Measurements from ENCODE around the gene SNAI1. TPM values are rescaled to one million over a fixed set of nuclear protein-coding genes. Genes with fewer than 3 reads are reported as not detected.
"Not testable (repeated sequence)": the region's sequence is repeated elsewhere in the genome, so short reads cannot be mapped to it uniquely, and the experiment has no call there.

The SNAI1 gene
- total and polyA plus RNA-seq, 3 experiments from 2014 or later: 0.42 to 0.60 (median 0.49) TPM

- Mint-ChIP-seq H3K9me3 (no peaks in the 10 kb centered on the region), H3K36me3 (no peaks in the 10 kb centered on the region), H3K4me3 (no peak overlapping the region), H3K27me3 (peaks cover 0 to 5% of the 10 kb centered on the region in 2 donors), H3K4me1 (no peaks in the 10 kb centered on the region), H3K27ac (no peak overlapping the region)
- Histone ChIP-seq H3K9me3 (ENCODE audit: low read length) (no peaks in the 10 kb centered on the region), H3K27ac (ENCODE audit: low read depth, low read length) (no peak overlapping the region), H3K4me1 (ENCODE audit: insufficient read depth, low read length) (no peaks in the 10 kb centered on the region), H3K36me3 (ENCODE audit: insufficient read depth, low read length) (no peaks in the 10 kb centered on the region), H3K27me3 (ENCODE audit: insufficient read depth, low read length, poor library complexity, severe bottlenecking) (no peaks in the 10 kb centered on the region), H3K4me3 (ENCODE audit: low read length) (no peak overlapping the region)
- POLR2A ChIA-PET: no interaction called here
- CTCF ChIA-PET: interaction anchor here (2.1 kb wide), 1 partner anchor 10 kb away, joined by 6 read pairs; no protein-coding TSS in a partner anchor
- DNase-seq: no peak
These were observed 13.5 kb upstream of the SNAI1 start for GRCh38 chr20:49969234-49969633.

- Mint-ChIP-seq H3K9me3 (no peaks in the 10 kb centered on the region), H3K27me3 (peaks cover 0 to 5% of the 10 kb centered on the region in 2 donors)
These were observed 12.8 kb upstream of the SNAI1 start for GRCh38 chr20:49969946-49970345.

GRCh38 chr20:49970498-49970897 is 12.3 kb upstream of the SNAI1 start:
- Histone ChIP-seq H3K4me1 (ENCODE audit: insufficient read depth, low read length) (no peaks in the 10 kb centered on the region), H3K27ac (ENCODE audit: low read depth, low read length) (no peak overlapping the region), H3K36me3 (ENCODE audit: insufficient read depth, low read length) (no peaks in the 10 kb centered on the region), H3K9me3 (ENCODE audit: low read length) (no peaks in the 10 kb centered on the region), H3K27me3 (ENCODE audit: insufficient read depth, low read length, poor library complexity, severe bottlenecking) (no peaks in the 10 kb centered on the region), H3K4me3 (ENCODE audit: low read length) (no peak overlapping the region)
- POLR2A ChIA-PET: no interaction called here
- Mint-ChIP-seq H3K4me3 (no peak overlapping the region), H3K27me3 (peaks cover 0 to 5% of the 10 kb centered on the region in 2 donors), H3K9me3 (no peaks in the 10 kb centered on the region), H3K27ac (no peak overlapping the region), H3K36me3 (no peaks in the 10 kb centered on the region), H3K4me1 (no peaks in the 10 kb centered on the region)
- CTCF ChIA-PET: interaction anchor here (1.7 to 2.1 kb wide), 3 partner anchors 8 to 198 kb away, joined by 3 to 6 read pairs (median 4); no protein-coding TSS in a partner anchor
- no peak for DNase-seq

More at GRCh38 chr20:49969946-49970345, 12.8 kb upstream of the SNAI1 start:
- Histone ChIP-seq H3K36me3 (ENCODE audit: insufficient read depth, low read length) (no peaks in the 10 kb centered on the region), H3K4me3 (ENCODE audit: low read length) (no peak overlapping the region), H3K4me1 (ENCODE audit: insufficient read depth, low read length) (no peaks in the 10 kb centered on the region), H3K27me3 (ENCODE audit: insufficient read depth, low read length, poor library complexity, severe bottlenecking) (no peaks in the 10 kb centered on the region), H3K9me3 (ENCODE audit: low read length) (no peaks in the 10 kb centered on the region), H3K27ac (ENCODE audit: low read depth, low read length) (no peak overlapping the region)
- no peak overlapping the region for H3K27ac Mint-ChIP-seq
- ChIA-PET POLR2A (no interaction called here), CTCF (interaction anchor here (0.6 to 2.1 kb wide), 4 partner anchors 9 to 749 kb away, joined by 3 to 6 read pairs (median 4); no protein-coding TSS in a partner anchor)
- no peaks in the 10 kb centered on the region for H3K4me1 Mint-ChIP-seq
- H3K4me3 Mint-ChIP-seq: peak overlapping the region in 1 of 7 donors; percentile 68
- no peaks in the 10 kb centered on the region for H3K36me3 Mint-ChIP-seq
- no peak for DNase-seq

- Mint-ChIP-seq H3K4me1 (peaks cover 0 to 5% (median 0%) of the 10 kb centered on the region in 3 donors), H3K9me3 (no peaks in the 10 kb centered on the region), H3K36me3 (no peaks in the 10 kb centered on the region), H3K27ac (peak overlapping the region in 1 of 8 donors; percentile 68), H3K27me3 (peaks cover 0 to 4% of the 10 kb centered on the region in 2 donors), H3K4me3 (peak overlapping the region in 1 of 7 donors; percentile 72)
- DNase-seq: no peak
- H3K4me3 ChIP-seq (ENCODE audit: low read length): no peak overlapping the region
- H3K9me3 ChIP-seq (ENCODE audit: low read length): no peaks in the 10 kb centered on the region
- ChIA-PET CTCF (interaction anchor here (2.5 kb wide), 1 partner anchor 97 kb away, joined by 10 read pairs; no protein-coding TSS in a partner anchor), POLR2A (no interaction called here)
- peaks cover 4% of the 10 kb centered on the region for H3K4me1 ChIP-seq (ENCODE audit: insufficient read depth, low read length)
- no peaks in the 10 kb centered on the region for H3K36me3 ChIP-seq (ENCODE audit: insufficient read depth, low read length)
- H3K27me3 ChIP-seq (ENCODE audit: insufficient read depth, low read length, poor library complexity, severe bottlenecking): no peaks in the 10 kb centered on the region
- no peak overlapping the region for H3K27ac ChIP-seq (ENCODE audit: low read depth, low read length)
These were observed 8.8 kb upstream of the SNAI1 start for GRCh38 chr20:49973981-49974380.

GRCh38 chr20:49976542-49976941 is 6.2 kb upstream of the SNAI1 start:
- Histone ChIP-seq H3K36me3 (ENCODE audit: insufficient read depth, low read length) (no peaks in the 10 kb centered on the region), H3K4me3 (ENCODE audit: low read length) (no peak overlapping the region), H3K27ac (ENCODE audit: low read depth, low read length) (no peak overlapping the region), H3K4me1 (ENCODE audit: insufficient read depth, low read length) (peaks cover 10% of the 10 kb centered on the region), H3K27me3 (ENCODE audit: insufficient read depth, low read length, poor library complexity, severe bottlenecking) (no peaks in the 10 kb centered on the region), H3K9me3 (ENCODE audit: low read length) (no peaks in the 10 kb centered on the region)
- DNase-seq: no peak
- no peaks in the 10 kb centered on the region for H3K9me3 Mint-ChIP-seq
- peaks cover 0 to 6% of the 10 kb centered on the region in 2 donors for H3K27me3 Mint-ChIP-seq
- ChIA-PET CTCF (interaction anchor here (8.5 kb wide), 1 partner anchor 95 kb away, joined by 150 read pairs; no protein-coding TSS in a partner anchor), POLR2A (no interaction called here)
- no peak overlapping the region for H3K4me3 Mint-ChIP-seq
- no peak overlapping the region for H3K27ac Mint-ChIP-seq
- no peaks in the 10 kb centered on the region for H3K36me3 Mint-ChIP-seq
- peaks cover 6 to 19% (median 11%) of the 10 kb centered on the region in 3 donors for H3K4me1 Mint-ChIP-seq

- H3K27me3 ChIP-seq (ENCODE audit: insufficient read depth, low read length, poor library complexity, severe bottlenecking); H3K4me3 Mint-ChIP-seq; H3K36me3 ChIP-seq (ENCODE audit: insufficient read depth, low read length); H3K36me3 Mint-ChIP-seq; H3K27me3 Mint-ChIP-seq; H3K27ac ChIP-seq (ENCODE audit: low read depth, low read length); H3K4me3 ChIP-seq (ENCODE audit: low read length); H3K9me3 ChIP-seq (ENCODE audit: low read length); DNase-seq; H3K9me3 Mint-ChIP-seq: not testable (repeated sequence)
- Mint-ChIP-seq H3K4me1 (peaks cover 9 to 25% (median 17%) of the 10 kb centered on the region in 3 donors), H3K27ac (peak overlapping the region in 1 of 8 donors; percentile 57)
- ChIA-PET POLR2A (interaction anchor here (0.6 kb wide), 1 partner anchor 349 kb away, joined by 7 read pairs; no protein-coding TSS in a partner anchor), CTCF (interaction anchor here (0.8 to 8.5 kb wide), 11 partner anchors 11 to 205 kb away, joined by 3 to 150 read pairs (median 16); partner anchors contain the start of gene PEDS1)
- peaks cover 17% of the 10 kb centered on the region for H3K4me1 ChIP-seq (ENCODE audit: insufficient read depth, low read length)
These were observed 5.0 kb upstream of the SNAI1 start for GRCh38 chr20:49977740-49978139.

GRCh38 chr20:49978685-49979029 is 4.1 kb upstream of the SNAI1 start:
- POLR2A ChIA-PET: interaction anchor here (0.6 kb wide), 1 partner anchor 200 kb away, joined by 7 read pairs; no protein-coding TSS in a partner anchor
- no peak for DNase-seq
- H3K9me3 Mint-ChIP-seq: no peaks in the 10 kb centered on the region

GRCh38 chr20:49979030-49979832 is 3.5 kb upstream of the SNAI1 start:
- Histone ChIP-seq H3K27me3 (ENCODE audit: insufficient read depth, low read length, poor library complexity, severe bottlenecking) (no peaks in the 10 kb centered on the region), H3K4me3 (ENCODE audit: low read length) (no peak overlapping the region), H3K27ac (ENCODE audit: low read depth, low read length) (no peak overlapping the region), H3K4me1 (ENCODE audit: insufficient read depth, low read length) (peaks cover 24% of the 10 kb centered on the region), H3K9me3 (ENCODE audit: low read length) (no peaks in the 10 kb centered on the region), H3K36me3 (ENCODE audit: insufficient read depth, low read length) (no peaks in the 10 kb centered on the region)
- Mint-ChIP-seq H3K4me3 (peak overlapping the region in 3 of 7 donors; percentile 9 to 54 (median 48)), H3K27me3 (peaks cover 3 to 6% of the 10 kb centered on the region in 2 donors), H3K9me3 (no peaks in the 10 kb centered on the region), H3K27ac (peak overlapping the region in 2 of 8 donors; percentile 3 to 66), H3K4me1 (peaks cover 18 to 39% (median 26%) of the 10 kb centered on the region in 3 donors), H3K36me3 (no peaks in the 10 kb centered on the region)
- CTCF ChIA-PET: interaction anchor here (0.7 to 8.5 kb wide), 33 partner anchors 9 to 419 kb away, joined by 3 to 150 read pairs (median 5); partner anchors contain the start of genes PEDS1, SLC9A8 and UBE2V1
- peak; percentile 52 to 80 (median 66) for DNase-seq
- POLR2A ChIA-PET: interaction anchor here (0.6 kb wide), 1 partner anchor 199 kb away, joined by 7 read pairs; no protein-coding TSS in a partner anchor

More at GRCh38 chr20:49978685-49979029, 4.1 kb upstream of the SNAI1 start:
- H3K4me3 Mint-ChIP-seq: no peak overlapping the region
- no peaks in the 10 kb centered on the region for H3K9me3 ChIP-seq (ENCODE audit: low read length)
- peaks cover 3 to 6% of the 10 kb centered on the region in 2 donors for H3K27me3 Mint-ChIP-seq
- peaks cover 16 to 34% (median 26%) of the 10 kb centered on the region in 3 donors for H3K4me1 Mint-ChIP-seq
- peaks cover 24% of the 10 kb centered on the region for H3K4me1 ChIP-seq (ENCODE audit: insufficient read depth, low read length)
- no peaks in the 10 kb centered on the region for H3K27me3 ChIP-seq (ENCODE audit: insufficient read depth, low read length, poor library complexity, severe bottlenecking)
- no peaks in the 10 kb centered on the region for H3K36me3 ChIP-seq (ENCODE audit: insufficient read depth, low read length)
- no peaks in the 10 kb centered on the region for H3K36me3 Mint-ChIP-seq
- H3K27ac Mint-ChIP-seq: peak overlapping the region in 2 of 8 donors; percentile 3 to 64
- CTCF ChIA-PET: interaction anchor here (0.7 to 8.5 kb wide), 28 partner anchors 8 to 419 kb away, joined by 3 to 150 read pairs (median 5); partner anchors contain the start of genes PEDS1, SLC9A8 and UBE2V1
- no peak overlapping the region for H3K4me3 ChIP-seq (ENCODE audit: low read length)
- H3K27ac ChIP-seq (ENCODE audit: low read depth, low read length): no peak overlapping the region
